Keratinocyte (primary cell): ENCODE data around the gene KLF3. TPM values are rescaled to one million over a fixed set of nuclear protein-coding genes. Genes with fewer than 3 reads are reported as not detected.

Experiments
- DNase-seq: peaks from one replicate; pipeline ENCODE4 v3.0.0-alpha.2; 2011; ENCODE audit warnings: low read depth, missing footprints, low spot score
- FAIRE-seq: peaks from 2 replicates; lab custom pipeline; 2011; peaks lifted over from hg19 to GRCh38; lab: Jason Lieb, UNC
- H2AFZ ChIP-seq: 2 replicates; pipeline ENCODE4 v1.6.0; 2012; ENCODE audit warnings: low read length, control low read depth, inconsistent platforms; ENCODE audit not compliant: control insufficient read depth
- H3K27ac ChIP-seq: 2 replicates; pipeline ENCODE4 v1.5.1; 2011; ENCODE audit warnings: low read length; ENCODE audit not compliant: control insufficient read depth, insufficient read depth
- H3K27me3 ChIP-seq: 3 replicates; pipeline ENCODE4 v1.6.0; 2011; ENCODE audit warnings: low read length; ENCODE audit not compliant: control insufficient read depth, insufficient read depth; ENCODE audit errors: extremely low read depth
- H3K36me3 ChIP-seq, 2 experiments: 2 replicates in 1 of 2; 3 replicates in 1 of 2; pipeline ENCODE4 v1.5.1; 2011; ENCODE audit warnings: low read length in 2 of 2, mild to moderate bottlenecking in 1 of 2; ENCODE audit not compliant: control insufficient read depth in 2 of 2, insufficient read depth in 2 of 2; ENCODE audit errors: extremely low read depth in 1 of 2
- H3K4me1 ChIP-seq: 3 replicates; pipeline ENCODE4 v1.5.1; 2011; ENCODE audit warnings: low read length; ENCODE audit not compliant: control insufficient read depth, insufficient read depth; ENCODE audit errors: extremely low read depth
- H3K4me2 ChIP-seq: 3 replicates; pipeline ENCODE4 v1.6.0; 2011; ENCODE audit warnings: low read depth, low read length; ENCODE audit not compliant: control insufficient read depth, insufficient read depth; ENCODE audit errors: extremely low read depth
- H3K4me3 ChIP-seq, 3 experiments: fragments of 200-600 bp in 1 of 3; sonication (generic) in 1 of 3; 2 replicates in 2 of 3; 3 replicates in 1 of 3; pipeline ENCODE4 v1.5.1; 2011 to 2016; ENCODE audit warnings: low read length in 3 of 3, mild to moderate bottlenecking in 3 of 3, control low read depth in 2 of 3, inconsistent platforms in 1 of 3, low read depth in 1 of 3, mixed read lengths in 1 of 3, mixed run types in 1 of 3, moderate library complexity in 1 of 3; ENCODE audit not compliant: control insufficient read depth in 2 of 3, insufficient read depth in 2 of 3; ENCODE audit errors: extremely low read depth in 1 of 3
- H3K79me2 ChIP-seq: 2 replicates; pipeline ENCODE4 v1.6.0; 2012; ENCODE audit warnings: low read length; ENCODE audit not compliant: control insufficient read depth, insufficient read depth
- H3K9ac ChIP-seq: 3 replicates; pipeline ENCODE4 v1.6.0; 2011; ENCODE audit warnings: low read length; ENCODE audit not compliant: control insufficient read depth, insufficient read depth; ENCODE audit errors: extremely low read depth
- H3K9me1 ChIP-seq: 3 replicates; pipeline ENCODE4 v1.6.0; 2011; ENCODE audit warnings: low read length; ENCODE audit not compliant: control insufficient read depth, insufficient read depth; ENCODE audit errors: extremely low read depth
- H3K9me3 ChIP-seq: 2 replicates; pipeline ENCODE4 v1.5.1; 2012; ENCODE audit warnings: low read depth, low read length; ENCODE audit not compliant: control insufficient read depth
- H4K20me1 ChIP-seq: 3 replicates; pipeline ENCODE4 v1.6.0; 2011; ENCODE audit warnings: low read length; ENCODE audit not compliant: control insufficient read depth, insufficient read depth; ENCODE audit errors: extremely low read depth
- EZH2 ChIP-seq: IDR thresholded peaks from one replicate; pipeline ENCODE4 v1.6.1; 2012; ENCODE audit warnings: inconsistent platforms, mild to moderate bottlenecking, low read length, moderate library complexity
- dilution Hi-C: fragments of 300-500 bp; cut with MboI; formaldehyde crosslinking; loops from one replicate; pipeline ENCODE4 v1.7.0; 2020; ENCODE audit warnings: low sequenced_read_pairs; ENCODE audit not compliant: extremely low pct_ligation_motif_present
- polyA plus RNA-seq, 5 experiments: library from polyadenylated mRNA; depleted of rRNA in 3 of 5; stranded (reverse) in 3 of 5; stranded (forward) in 1 of 5; unstranded in 1 of 5; fragments of >200 nt; gene quantifications; 1 replicate in 1 of 5; 2 replicates in 3 of 5; 3 replicates in 1 of 5; pipeline versions ENCODE4 v1.2.1 to v1.2.3, GENCODE V29; 2011 to 2012; ENCODE audit warnings: missing spikeins in 2 of 5, low read depth in 1 of 5, low replicate concordance in 1 of 5
- TF ChIP-seq, protein P1 (sequence below), 3 experiments: IDR thresholded peaks in 1 of 3; conservative IDR thresholded peaks in 1 of 3; optimal IDR thresholded peaks in 1 of 3; 2 replicates in 2 of 3; 3 replicates in 1 of 3; pipeline versions ENCODE3 to v1.5.1; 2011; ENCODE audit warnings: low read length in 3 of 3, mild to moderate bottlenecking in 3 of 3, moderate library complexity in 2 of 3, control low read depth in 1 of 3, inconsistent platforms in 1 of 3; ENCODE audit not compliant: insufficient read depth in 2 of 3; ENCODE audit errors: extremely low read depth in 1 of 3

The KLF3 gene
- polyA plus RNA-seq, 1 donor (not counting 4 experiments of a cell fraction or from before 2014, with no cell fraction given), result 39.9 TPM

DNA sequence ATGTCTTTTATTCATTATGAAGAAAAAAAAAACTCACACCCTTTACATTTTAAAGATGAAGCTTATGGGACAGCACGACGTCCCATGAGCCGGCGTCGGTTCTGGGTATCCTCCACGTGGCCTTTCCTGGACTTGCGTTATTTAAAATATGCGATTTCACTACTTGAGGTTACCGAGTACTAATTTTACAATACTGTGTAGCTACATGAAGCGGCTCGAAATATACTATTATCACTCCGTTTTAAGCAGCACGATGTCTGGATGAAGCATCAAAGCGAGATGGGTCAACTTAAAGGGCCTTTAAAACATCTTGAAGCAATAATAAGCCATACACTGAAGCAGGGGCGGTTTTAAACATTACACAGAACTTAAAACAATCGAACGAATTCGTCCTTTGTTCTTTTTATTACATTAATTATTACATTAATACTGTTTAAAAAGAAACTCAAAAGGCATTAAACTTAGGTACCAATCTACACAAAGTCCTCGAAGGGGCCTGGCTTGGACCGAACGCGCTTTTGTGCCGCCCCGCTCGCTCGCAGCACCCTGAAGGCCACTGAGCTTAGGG, 1.4 kb upstream of the KLF3 start:
- no peaks in the 10 kb centered on the region for H3K36me3 ChIP-seq
- H3K27me3 ChIP-seq, result no peaks in the 10 kb centered on the region
- dilution Hi-C loops, result no loop called here
- H4K20me1 ChIP-seq, result no peaks in the 10 kb centered on the region
- H3K27ac ChIP-seq, result peak overlapping the region; percentile 37
- FAIRE-seq, result no peak
- peak overlapping the region; percentile 52 for H3K4me2 ChIP-seq
- peak overlapping the region; percentile 32 to 38 (median 36) for H3K4me3 ChIP-seq
- no peaks in the 10 kb centered on the region for H3K9me1 ChIP-seq
- H3K9me3 ChIP-seq, result no peaks in the 10 kb centered on the region
- peak overlapping the region; percentile 69 for H3K9ac ChIP-seq
- no peak for DNase-seq
- H2AFZ ChIP-seq, result no peak overlapping the region
- H3K4me1 ChIP-seq, result peaks cover 2% of the 10 kb centered on the region
- H3K79me2 ChIP-seq, result peaks cover 32% of the 10 kb centered on the region
- TF ChIP-seq EZH2, result no peak
- TF ChIP-seq, protein P1, sequence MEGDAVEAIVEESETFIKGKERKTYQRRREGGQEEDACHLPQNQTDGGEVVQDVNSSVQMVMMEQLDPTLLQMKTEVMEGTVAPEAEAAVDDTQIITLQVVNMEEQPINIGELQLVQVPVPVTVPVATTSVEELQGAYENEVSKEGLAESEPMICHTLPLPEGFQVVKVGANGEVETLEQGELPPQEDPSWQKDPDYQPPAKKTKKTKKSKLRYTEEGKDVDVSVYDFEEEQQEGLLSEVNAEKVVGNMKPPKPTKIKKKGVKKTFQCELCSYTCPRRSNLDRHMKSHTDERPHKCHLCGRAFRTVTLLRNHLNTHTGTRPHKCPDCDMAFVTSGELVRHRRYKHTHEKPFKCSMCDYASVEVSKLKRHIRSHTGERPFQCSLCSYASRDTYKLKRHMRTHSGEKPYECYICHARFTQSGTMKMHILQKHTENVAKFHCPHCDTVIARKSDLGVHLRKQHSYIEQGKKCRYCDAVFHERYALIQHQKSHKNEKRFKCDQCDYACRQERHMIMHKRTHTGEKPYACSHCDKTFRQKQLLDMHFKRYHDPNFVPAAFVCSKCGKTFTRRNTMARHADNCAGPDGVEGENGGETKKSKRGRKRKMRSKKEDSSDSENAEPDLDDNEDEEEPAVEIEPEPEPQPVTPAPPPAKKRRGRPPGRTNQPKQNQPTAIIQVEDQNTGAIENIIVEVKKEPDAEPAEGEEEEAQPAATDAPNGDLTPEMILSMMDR (optimal IDR thresholded peaks at IDR 0.05 in 1 of 3, IDR thresholded peaks at IDR 0.05 in 1 of 3, conservative IDR thresholded peaks at IDR 0.05 in 1 of 3; ENCODE audit: extremely low read depth in 1 of 3, insufficient read depth in 2 of 3, low read length in 3 of 3), result no peak

DNA sequence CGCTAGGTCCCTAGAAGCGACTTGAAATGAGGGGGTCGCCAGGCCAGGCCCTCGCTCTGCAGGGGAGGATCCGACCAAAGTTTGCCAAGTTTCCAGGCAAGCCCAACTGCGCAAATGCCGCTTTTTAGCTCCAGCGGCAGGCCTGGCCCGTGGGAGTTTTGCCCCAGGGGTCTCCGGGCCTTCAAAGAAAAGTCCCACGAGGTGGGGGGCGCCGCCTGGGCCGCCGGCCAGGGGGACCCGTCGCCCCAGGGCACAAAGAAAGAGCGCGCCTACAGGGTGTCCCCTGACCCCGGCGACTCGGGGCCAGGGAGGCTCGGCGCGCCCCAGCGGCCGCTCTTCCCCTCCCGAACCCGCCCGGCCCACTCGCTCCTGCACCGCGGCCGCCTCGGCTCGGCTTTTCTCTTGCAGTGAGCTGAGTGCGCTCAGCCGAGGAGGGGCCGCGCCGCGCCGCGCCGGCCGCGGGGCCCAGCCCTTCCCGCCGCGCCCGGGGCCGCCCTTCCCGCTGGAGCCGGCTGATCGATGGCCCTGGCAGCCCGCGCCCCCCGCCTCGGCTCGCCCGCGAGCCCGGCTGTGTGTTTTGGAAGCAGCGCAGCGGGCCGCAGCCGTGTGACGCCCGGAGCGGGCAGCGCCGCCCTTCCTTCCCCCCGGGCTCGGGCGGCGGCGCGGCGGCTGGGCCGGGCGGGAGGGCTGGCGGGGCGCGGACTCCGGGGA, 754 bp upstream of the KLF3 start:
- peaks cover 38% of the 10 kb centered on the region for H3K79me2 ChIP-seq
- dilution Hi-C loops, result no loop called here
- FAIRE-seq, result no peak

More for the DNA sequence above, 754 bp upstream of the KLF3 start:
- H3K9ac ChIP-seq, result peak overlapping the region; percentile 69
- H3K9me3 ChIP-seq, result no peaks in the 10 kb centered on the region
- H3K4me1 ChIP-seq, result peaks cover 5% of the 10 kb centered on the region
- no peaks in the 10 kb centered on the region for H3K36me3 ChIP-seq
- no peak for DNase-seq
- TF ChIP-seq EZH2, result no peak
- TF ChIP-seq, protein P1 (optimal IDR thresholded peaks at IDR 0.05 in 1 of 3, IDR thresholded peaks at IDR 0.05 in 1 of 3, conservative IDR thresholded peaks at IDR 0.05 in 1 of 3; ENCODE audit: extremely low read depth in 1 of 3, insufficient read depth in 2 of 3, low read length in 3 of 3), result no peak
- H3K4me3 ChIP-seq, result peak overlapping the region; percentile 32 to 38 (median 36)
- no peaks in the 10 kb centered on the region for H3K9me1 ChIP-seq
- no peaks in the 10 kb centered on the region for H3K27me3 ChIP-seq
- H4K20me1 ChIP-seq, result no peaks in the 10 kb centered on the region
- no peak overlapping the region for H2AFZ ChIP-seq
- H3K27ac ChIP-seq, result peak overlapping the region; percentile 37
- peak overlapping the region; percentile 52 for H3K4me2 ChIP-seq
